Measurements from ENCODE around the gene RIMS4.

DNA sequence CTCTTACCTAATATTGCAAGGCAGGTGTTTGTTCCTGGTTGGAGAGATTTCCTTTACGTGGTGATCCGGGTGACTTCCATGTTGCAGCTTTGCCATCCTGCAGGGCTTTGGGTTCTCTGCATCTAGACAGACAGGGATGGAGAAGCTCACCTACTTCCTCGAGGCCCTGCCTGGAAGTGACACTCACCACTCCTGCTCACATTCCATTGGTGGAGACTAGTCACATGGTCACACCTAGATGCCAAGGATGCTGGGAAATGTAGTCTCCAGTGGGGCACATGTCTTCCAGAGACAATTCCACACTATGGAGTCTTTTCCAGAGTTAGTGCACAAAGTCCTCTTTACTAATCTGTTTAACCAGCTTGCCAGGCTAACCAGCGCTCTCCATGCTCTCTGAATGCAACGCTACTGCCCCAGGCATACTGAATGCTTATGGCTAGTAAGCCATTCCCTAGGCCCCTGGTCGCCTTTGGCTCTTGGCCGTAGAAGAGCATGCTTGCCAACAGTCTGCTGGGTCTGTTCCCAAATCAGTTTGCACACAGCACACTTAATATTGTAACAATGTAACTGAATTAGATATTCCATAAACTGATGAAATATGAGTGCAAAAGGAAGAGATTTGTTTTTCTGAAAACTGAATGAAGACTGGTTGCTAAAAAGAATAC is 71.4 kb downstream of the RIMS4 start:
- TF ChIP-seq, protein P1, sequence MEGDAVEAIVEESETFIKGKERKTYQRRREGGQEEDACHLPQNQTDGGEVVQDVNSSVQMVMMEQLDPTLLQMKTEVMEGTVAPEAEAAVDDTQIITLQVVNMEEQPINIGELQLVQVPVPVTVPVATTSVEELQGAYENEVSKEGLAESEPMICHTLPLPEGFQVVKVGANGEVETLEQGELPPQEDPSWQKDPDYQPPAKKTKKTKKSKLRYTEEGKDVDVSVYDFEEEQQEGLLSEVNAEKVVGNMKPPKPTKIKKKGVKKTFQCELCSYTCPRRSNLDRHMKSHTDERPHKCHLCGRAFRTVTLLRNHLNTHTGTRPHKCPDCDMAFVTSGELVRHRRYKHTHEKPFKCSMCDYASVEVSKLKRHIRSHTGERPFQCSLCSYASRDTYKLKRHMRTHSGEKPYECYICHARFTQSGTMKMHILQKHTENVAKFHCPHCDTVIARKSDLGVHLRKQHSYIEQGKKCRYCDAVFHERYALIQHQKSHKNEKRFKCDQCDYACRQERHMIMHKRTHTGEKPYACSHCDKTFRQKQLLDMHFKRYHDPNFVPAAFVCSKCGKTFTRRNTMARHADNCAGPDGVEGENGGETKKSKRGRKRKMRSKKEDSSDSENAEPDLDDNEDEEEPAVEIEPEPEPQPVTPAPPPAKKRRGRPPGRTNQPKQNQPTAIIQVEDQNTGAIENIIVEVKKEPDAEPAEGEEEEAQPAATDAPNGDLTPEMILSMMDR (IDR thresholded peaks at IDR 0.05; ENCODE audit: low read depth, low read length, poor library complexity, severe bottlenecking): no peak
- TF ChIP-seq EZH2phosphoT487 (IDR thresholded peaks at IDR 0.05; ENCODE audit: borderline replicate concordance, low read length): no peak

All from DOHH2 (cell line).